Cerebellar cortex (tissue), 1 donor: ENCODE results near the gene NRXN3.
"Not testable (repeated sequence)": the region's sequence is repeated elsewhere in the genome, so short reads cannot be mapped to it uniquely, and the experiment has no call there.

Experiments used
- DNase-seq: peaks from one replicate; pipeline ENCODE4 v3.0.0-alpha.2; 2015; ENCODE audit warnings: low spot score

Gene NRXN3

DNA sequence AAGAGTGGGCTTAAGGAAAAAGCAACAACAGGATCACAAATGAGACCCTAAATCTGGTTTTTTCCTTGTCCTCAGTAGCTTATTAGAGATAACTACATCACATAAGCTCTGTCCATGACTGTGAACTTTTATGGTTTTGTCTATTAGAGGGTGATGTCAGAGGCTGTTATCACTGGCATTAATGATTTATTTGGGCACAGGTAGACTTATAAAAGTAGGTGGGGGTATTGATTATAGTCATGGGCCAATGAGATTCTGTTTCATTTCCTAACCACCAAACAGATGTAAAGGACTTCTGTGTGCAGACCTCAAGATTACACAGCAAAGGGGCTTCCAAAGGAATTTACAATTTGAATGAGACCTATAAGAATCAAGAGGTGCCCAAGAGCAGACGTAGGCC, 316.4 kb downstream of the NRXN3 start:
- no peak for DNase-seq

DNA sequence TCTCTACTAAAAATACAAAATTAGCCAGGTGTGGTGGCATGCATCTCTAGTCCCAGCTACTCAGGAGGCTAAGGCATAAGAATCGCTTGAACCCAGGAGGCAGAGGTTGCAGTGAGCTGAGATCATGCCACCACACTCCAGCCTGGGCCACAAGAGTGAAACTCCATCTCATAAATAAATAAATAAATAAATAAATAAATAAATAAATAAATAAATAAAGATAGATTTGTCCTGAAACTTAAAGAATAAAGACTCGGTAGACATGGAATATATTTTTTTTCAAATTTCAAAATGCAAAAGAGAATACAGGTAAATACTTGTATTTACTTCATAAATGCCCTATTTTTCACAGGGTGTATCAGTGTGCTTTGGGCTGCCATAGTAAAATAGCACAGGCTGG, 317.4 kb downstream of the NRXN3 start:
- not testable (repeated sequence) for DNase-seq

DNA sequence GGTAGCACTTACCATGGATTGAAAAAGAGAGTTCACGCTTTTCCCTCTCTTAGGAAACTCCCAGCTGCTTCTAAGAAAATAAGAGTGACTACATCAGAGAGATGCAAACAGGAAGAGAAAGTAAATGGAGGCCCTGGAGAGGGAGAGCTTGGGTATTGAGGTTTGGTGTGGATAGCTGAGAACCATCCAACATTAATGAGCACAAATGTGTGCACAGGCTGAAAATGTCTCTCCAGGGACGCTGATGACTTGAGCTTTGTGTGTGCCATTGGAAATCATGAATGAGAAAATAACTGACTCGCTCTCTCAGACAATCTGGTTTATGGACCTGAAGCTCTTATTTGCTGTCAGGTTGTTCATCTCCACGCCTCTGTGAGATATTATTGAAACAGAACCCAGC, 318.8 kb downstream of the NRXN3 start:
- DNase-seq: no peak

DNA sequence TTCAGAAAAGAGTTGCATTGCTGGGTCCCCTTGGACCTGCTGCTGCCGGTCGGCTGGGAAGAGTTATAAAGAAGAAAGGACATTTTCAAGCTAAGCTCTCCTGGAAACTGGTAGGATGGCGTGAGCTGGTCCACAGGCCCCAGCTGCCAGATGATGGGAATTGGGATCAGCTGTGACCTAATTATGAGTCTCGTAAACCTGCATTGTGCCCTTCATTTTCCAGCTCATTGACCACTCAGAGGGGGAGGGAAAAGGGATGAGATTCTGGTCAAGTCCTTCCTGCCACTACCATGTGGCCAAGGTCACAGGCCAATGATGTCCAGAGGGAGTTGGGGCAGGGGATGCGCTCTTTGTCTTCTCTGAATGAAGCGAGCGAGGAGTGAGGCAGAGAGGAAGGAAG, 320.9 kb downstream of the NRXN3 start:
- DNase-seq: peak; percentile 44

DNA sequence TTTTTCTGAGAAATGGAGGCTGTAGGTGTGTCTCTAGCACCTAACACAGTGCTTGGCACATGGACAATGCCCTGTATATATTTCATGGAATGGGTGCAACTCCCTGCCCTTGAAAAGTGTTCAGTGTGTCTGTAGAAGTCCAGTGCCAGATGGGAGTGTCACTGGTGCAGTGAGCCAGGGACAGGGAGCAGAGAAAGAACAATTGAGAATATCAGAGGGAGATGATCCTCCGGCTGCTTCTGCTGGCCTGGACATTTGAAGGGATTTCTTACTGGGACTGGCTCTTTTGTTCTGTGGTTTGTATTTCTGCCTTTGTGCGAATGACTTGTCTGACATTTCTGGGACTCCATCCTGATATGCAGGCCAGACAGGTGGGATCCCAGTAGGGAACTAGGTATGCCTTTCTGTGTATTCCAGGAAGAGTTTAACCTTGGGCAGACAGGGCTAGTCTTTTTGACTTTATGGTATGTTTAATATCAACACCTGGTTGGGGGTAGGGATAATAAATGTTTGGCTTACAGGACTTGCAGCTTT, 328.0 kb downstream of the NRXN3 start:
- DNase-seq: peak; percentile 56

DNA sequence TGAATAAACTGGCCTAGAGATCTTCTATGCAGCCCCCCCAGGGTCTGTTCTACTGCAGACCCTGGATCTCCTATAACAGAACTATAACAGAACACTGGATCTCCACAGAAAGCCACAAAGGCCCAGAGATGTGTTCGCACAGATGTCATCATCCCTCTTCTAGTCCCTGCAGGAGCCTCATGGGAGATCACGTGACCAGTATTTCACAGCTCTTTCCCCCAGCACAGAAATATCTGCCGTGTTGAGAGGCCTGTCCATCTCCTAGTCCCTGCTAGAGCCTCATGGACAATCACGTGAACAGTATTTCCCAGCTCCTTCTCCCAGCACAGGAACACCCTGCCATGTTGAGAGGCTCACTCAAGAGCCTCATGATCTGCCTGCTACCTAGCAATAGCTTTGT, 331.7 kb downstream of the NRXN3 start:
- DNase-seq: no peak

DNA sequence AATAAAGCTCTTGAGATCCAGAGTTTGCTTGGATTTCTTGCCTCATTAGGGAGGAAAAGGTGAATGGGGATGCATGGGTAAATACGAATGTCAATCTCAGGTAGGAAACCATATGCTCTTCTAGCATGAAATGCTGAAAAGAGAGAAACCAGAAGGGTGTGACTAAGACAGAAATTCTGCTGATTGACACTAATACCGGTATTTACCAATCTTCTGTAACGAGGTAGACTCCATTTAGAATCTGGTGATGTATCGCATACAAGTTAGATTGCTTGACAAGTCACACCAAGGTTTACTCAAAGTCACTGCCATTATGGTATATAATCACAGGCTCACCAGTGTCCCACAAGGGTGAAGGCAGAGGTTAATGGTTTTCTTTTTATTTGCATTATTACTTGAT, 337.9 kb downstream of the NRXN3 start:
- no peak for DNase-seq

DNA sequence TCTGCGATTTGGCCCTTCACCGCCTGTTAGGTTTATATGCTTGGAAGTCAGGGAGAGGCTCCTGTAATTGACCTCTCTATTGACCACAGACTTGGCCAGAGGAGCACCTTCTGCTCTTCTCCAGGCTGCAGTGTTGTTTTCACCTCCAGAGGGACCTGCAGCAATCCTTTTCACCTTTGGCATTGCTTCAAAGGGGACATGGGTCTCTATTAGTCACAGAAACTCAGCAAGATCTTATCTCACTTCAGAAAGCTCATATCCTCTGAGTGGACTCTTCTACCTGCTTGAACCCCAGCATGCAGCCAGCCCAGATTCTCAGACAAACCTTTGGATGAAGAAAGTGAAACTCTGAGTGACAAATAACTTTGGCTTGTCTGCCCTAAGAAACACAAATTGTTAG, 339.3 kb downstream of the NRXN3 start:
- DNase-seq: no peak

DNA sequence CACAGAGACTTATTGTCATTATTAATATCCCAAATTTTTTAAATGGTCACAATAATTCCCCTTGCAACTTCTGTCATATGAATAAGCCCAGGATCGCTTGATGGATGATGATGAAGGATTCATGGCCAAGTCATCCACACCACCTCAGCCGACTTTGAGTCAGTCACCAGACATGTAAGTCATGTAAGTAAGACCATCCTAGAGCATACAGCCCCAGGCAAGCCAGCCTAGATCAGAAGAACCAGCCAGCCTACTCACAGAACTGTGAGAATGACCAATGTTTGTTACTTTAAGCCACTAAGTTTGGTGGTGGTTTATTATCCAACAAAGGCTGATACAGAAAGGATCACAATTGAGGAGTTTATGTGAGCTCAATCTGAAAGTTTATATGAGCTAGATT, 341.8 kb downstream of the NRXN3 start:
- no peak for DNase-seq

DNA sequence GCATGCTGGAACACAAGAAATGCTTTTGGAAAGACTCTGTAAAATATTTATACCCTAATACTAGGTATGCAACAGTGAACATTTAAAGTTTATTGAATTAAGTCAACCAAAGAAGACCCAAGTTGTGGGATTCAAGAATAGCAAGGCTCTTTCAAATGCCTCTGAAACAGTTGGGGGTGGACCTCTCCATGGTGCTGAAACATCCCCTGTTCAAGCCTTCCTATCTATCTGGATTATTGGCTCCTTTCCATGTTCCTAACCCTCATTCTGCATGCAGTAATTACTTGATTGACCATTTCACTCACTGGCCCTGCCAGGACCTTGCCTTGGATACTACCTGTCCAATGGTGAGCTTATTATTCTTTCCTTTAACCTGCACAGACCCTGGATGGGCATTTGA, 349.7 kb downstream of the NRXN3 start:
- peak; percentile 4 for DNase-seq

DNA sequence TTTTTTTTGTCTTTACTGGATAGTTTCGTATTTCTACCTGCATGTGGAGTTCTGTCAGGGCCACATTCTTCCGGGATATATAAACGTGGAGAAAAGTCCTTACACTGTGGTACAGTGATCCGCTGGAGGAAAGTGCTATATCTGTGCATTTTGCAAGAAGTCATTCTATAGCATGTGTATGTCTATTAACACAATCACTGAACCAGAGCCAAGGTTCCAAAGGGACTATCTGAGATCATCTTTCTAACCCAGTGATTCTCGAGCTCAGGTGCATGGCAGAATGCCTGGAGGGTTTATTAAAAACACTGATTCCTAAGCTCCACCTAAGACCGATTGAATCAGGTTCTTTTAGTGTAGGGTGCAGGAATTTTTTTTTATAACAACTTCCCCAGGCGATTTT, 354.0 kb downstream of the NRXN3 start:
- no peak for DNase-seq

DNA sequence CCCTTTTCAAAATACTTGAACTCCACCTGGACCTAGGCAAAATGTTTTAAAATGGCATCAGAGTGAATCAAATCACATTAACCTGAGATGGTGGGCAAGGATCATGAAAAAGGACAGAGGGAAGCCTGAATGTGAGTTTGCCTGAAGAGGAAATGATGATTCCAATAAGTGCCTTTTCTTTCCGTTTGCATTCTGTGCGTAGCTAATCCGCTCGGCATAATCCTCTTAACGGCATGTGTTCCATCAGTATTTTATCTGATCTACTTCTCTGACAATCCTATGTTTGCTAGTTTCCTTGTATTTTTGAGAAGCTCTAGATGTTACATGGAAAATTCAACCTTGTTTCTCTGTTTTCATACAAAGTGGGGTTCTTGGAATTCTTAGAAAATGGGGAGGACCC, 354.6 kb downstream of the NRXN3 start:
- no peak for DNase-seq

DNA sequence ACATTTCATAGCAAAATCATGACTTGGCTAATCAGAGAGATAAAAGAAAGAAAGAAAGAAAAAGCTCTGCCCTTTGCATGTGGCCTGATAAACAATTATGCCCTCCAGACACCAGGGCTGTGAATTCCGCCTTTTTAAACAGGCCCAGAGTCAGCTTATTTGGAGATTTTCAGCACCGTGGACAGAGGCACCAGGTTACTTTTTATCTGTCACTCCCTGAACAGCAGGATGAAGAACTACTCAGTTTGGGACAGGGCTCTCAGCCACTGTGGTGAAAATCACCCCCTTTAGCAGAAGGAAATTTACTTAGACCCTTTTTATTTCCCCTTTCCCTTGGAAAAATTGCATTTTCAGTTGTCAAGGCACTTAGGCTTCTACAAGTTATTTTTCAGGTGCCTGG, 359.9 kb downstream of the NRXN3 start:
- DNase-seq: no peak

DNA sequence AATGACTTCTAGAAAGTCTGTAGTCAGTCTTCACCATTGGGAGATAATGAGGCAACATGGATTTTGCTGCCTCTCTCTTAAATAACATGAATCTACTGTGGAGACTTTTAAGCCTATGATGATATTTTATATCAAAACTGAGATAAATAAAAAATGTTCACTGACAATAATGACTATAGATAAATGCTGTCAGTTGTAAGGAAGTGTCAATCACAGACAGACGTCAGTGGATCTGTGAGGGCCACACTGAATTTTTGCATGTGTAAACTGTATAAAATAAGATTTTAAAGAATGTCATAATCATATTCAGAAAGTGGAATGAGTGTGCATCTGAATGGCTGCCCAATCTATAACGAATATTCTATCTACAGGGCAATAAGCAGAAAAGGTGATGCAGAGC, 364.0 kb downstream of the NRXN3 start:
- DNase-seq: no peak

DNA sequence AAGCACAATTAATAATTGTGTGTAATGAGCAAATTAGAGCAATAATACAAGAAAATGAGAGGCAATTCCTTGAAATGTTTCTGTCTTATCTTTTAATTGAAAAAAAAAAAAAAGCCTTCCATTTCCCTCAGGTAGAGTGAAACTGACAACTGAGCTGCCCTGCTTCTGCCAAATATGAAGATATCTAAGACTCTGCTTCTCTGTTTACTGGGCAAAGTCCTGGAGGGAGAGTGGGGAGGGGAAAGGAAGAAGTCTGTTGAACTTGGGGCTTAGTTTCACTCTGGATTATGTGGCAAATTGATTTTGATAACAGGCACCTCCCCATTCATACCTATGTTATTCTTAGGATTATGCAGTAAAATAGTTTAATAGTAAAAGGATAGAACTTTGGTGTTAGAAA, 364.9 kb downstream of the NRXN3 start:
- no peak for DNase-seq

DNA sequence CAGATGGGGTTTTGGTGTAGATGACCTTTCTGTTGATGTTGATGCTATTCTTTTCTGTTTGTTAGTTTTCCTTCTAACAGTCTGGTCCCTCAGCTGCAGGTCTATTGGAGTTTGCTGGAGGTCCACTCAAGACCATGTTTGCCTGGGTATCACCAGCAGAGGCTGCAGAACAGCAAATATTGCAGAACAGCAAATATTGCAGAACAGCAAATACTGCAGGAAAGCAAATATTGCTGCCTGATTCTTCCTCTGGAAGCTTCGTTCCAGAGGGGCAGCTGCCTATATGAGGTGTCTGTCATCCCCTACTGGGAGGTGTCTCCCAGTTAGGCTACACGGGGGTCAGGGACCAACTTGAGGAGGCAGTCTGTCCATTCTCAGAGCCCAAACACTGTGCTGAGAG, 371.6 kb downstream of the NRXN3 start:
- not testable (repeated sequence) for DNase-seq

DNA sequence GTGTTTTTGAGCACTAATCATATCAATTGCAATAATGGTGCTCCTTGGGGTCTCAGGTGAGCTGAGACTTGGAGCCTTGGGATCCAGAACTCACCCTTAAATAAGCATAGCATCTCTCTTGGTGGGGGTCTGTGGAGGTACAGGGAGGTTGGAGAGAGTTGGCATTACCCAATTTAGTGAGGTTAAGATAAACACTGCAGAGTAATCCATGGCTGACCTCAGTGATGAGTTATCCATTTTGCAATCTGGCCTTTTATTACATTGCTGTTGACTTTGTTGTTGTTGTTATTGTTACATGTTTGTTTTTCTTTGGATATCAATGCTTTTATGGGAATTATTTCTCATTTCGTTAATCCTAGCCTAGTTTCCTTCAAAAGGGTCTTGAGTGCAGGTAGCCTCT, 373.3 kb downstream of the NRXN3 start:
- DNase-seq: no peak

DNA sequence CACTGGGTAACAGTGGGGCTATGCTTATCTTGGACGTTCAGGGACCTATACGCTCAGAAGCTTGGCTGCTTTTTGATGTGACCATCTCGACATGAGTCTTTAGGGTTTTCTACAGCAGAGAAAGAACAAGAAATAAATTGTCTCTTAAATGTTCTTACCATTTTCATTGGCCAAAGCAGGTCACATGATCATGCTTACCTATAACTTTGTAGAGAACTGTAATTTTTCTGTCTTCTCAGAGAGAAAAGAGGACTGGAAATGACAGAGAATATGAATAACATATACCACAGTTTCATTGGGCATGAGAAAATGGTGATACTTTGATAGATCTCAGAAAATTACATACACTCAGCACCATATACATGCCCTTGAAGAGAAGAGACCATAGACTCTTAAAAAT, 390.9 kb downstream of the NRXN3 start:
- no peak for DNase-seq

DNA sequence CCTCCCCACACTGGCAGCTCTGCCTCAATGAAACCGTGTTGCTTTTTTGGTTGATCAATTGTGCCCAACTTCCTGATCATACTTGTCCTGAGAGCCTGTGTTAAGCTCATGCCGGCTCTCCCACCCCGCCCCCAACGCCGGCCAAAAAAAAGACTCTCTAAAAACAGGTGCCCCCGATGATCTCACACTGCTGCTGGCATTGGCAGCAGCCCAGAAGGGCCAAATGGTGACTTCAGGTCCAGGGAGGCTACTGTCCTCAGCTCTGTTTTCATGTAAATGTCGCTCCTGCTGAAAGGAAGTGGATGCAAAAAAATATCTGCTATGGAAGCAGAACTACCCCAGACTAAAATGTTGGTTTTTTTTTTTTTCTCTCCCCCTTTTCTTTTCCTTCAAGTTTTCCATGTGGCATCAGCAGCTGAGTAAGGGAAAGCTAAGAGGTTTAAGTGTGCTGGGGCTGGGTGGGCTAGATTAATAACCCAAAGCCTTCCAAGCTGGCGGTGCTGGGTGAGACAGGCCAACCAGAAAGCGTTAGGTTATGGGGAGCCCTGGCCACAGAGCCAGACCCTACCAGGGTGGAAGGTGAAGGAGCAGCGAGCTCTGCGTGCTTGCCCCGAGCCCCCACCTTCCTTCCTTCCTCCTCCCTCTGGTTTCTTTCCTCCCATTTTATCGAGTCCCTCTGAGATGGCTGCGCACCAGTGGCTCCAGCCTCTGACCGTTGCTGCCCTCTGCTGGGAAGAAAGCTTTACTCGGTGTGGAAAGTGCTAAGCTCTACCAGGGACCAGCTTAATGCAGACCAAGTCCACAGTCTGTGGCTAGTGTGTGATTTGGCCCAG, 396.1 kb downstream of the NRXN3 start:
- DNase-seq: peak; percentile 92

DNA sequence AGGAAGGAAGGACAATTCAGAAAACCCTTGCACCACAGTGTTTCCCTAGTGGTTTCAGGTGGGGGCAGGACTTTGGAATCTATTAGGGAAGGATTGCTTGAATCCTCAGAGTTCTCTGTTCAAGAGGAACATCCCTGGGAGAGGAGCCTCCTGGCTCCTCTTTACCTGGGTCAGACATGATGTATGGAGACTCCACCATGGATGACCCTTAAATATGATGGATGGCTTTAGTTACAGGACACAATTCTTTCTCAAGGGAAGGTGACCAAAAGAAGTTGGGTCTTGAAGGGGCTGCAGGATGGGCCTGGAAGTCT, 396.6 kb downstream of the NRXN3 start:
- no peak for DNase-seq

DNA sequence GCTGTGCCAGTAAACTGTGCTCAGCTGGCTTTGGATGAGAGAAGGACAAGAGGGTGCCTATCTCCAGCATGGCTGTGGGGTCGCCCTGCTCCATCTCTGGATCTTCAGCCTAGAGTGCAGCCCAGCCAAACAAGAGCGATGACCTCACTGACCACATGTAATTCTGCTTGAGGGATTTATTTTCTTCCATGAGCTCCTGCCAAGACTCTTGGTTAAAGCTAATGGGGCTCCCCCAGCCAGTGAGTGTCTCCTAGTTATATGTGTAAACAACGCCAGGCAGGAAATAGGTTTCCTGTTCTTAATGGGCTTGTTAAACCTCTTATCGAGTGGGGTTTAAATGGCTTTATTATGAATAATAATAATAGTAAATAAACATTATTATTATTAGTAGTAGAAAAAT, 397.2 kb downstream of the NRXN3 start:
- no peak for DNase-seq

DNA sequence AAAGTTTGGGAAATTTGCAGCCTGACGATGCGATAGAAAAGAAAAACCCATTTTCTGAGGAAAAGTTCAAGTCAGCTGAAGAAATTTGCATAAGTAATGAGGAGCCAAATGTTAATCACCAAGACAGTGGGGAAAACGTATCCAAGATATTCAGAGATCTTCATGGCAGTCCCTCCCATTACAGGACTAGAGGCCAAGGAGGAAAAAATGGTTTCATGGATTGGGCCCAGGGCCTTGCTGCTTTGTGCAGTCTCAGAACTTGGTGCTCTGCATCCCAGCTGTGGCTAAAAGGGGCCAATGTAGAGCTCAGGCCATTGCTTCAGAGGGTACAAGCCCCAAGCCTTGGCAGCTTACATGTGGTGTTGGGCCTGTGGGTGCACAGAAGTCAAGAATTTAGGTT, 403.6 kb downstream of the NRXN3 start:
- DNase-seq: not testable (repeated sequence)

DNA sequence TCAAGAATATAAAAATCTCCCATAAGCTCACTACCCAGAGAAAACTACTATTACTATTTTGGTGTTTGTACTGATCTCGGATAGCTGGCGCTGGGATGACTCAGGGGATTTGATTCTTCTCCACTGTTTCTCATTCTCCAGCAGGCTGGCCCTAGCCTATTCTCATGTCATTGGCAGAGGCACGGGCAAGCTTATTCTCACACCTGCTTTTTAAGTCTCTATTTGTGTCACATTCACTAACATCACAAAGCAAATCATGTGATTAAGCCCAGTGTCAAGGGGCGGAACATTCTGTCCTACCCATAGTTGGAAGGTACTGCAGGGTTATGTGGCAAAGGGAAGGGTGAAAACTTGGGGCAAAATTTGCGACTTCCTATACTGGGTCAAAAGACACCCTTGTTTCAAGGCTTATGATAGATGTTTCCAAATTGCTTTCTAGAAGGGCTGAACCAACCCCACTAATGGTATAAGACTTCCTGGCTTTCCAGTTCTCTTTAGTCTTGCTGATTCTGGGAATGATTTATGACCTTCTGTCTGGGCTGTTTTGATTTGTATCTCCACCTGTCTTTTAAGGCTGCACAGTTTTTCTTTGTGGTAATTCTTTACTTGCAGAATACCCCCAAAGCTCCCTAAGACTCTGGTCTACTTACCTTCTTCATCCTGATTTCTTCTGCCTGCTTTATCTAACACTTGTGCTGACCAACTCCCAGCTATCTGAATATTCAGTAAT, 406.4 kb downstream of the NRXN3 start:
- DNase-seq: no peak

DNA sequence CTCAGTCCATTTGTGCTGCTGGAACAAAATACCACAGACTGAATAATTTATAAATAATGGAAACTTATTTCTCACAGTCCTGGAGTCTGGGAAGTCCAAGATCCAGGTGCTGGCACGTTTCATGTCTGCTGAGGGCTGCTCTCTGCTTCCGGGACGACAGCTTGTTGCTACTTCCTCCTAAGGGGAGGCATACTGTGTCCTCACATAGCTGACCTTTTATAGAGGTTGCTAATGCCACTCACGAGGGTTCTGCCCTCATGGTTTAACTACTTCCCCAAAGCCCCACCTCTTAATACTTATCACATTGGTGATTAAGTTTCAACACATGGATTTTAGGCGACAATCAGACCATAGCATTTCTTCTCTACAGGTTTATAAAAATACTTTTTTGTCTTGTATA, 411.1 kb downstream of the NRXN3 start:
- no peak for DNase-seq
